GM12892 (cell line): ENCODE data around the gene TAS2R43.

Experiments used
- POLR2A ChIP-seq: IDR thresholded peaks from 2 replicates; pipeline ENCODE4 v1.6.1; 2011; ENCODE audit warnings: low read depth, low read length, control low read depth
- POLR2AphosphoS5 ChIP-seq: IDR thresholded peaks from 2 replicates; pipeline ENCODE4 v1.6.1; 2011; ENCODE audit warnings: low read depth, low read length, control low read depth

GRCh38 chr12:11133816-11134215, 41.7 kb upstream of the TAS2R43 start:
- no peak for TF ChIP-seq POLR2A
- no peak for TF ChIP-seq POLR2AphosphoS5
